Mesendoderm (in vitro differentiated cells): ENCODE measurements around the gene NRP2.

Experiments used
- DNase-seq: peaks from one replicate; pipeline ENCODE4 v3.0.0; 2013
- H2AK5ac ChIP-seq: 2 replicates; pipeline ENCODE4 v1.6.1; 2013; ENCODE audit warnings: low read length, inconsistent platforms
- H2BK120ac ChIP-seq: 2 replicates; pipeline ENCODE4 v1.6.1; 2013; ENCODE audit warnings: low read depth, mild to moderate bottlenecking, low read length, moderate library complexity, mixed read lengths
- H2BK15ac ChIP-seq: replicated peaks from 2 replicates; pipeline ENCODE4 v1.6.1; 2013; ENCODE audit warnings: low read depth, mild to moderate bottlenecking, moderate library complexity
- H2BK5ac ChIP-seq: 2 replicates; pipeline ENCODE4 v1.6.1; 2013; ENCODE audit warnings: low read length, inconsistent platforms
- H3K18ac ChIP-seq: 2 replicates; pipeline ENCODE4 v1.6.1; 2013; ENCODE audit warnings: mild to moderate bottlenecking, low read length, mixed read lengths
- H3K23ac ChIP-seq: one replicate; pipeline ENCODE4 v1.6.1; 2013; ENCODE audit warnings: low read length
- H3K27ac ChIP-seq: 2 replicates; pipeline ENCODE4 v1.5.1; 2013; ENCODE audit warnings: low read depth, mild to moderate bottlenecking, inconsistent platforms, low read length, moderate library complexity
- H3K27me3 ChIP-seq: 2 replicates; pipeline ENCODE4 v1.6.1; 2013; ENCODE audit warnings: low read length, control low read depth, mild to moderate bottlenecking, inconsistent platforms; ENCODE audit not compliant: insufficient read depth, poor library complexity
- H3K36me3 ChIP-seq: 2 replicates; pipeline ENCODE4 v1.6.1; 2013; ENCODE audit warnings: low read length, inconsistent platforms; ENCODE audit not compliant: control insufficient read depth, insufficient read depth
- H3K4ac ChIP-seq: one replicate; pipeline ENCODE4 v1.6.1; 2013; ENCODE audit warnings: low read depth, mild to moderate bottlenecking, low read length, moderate library complexity
- H3K4me1 ChIP-seq: 2 replicates; pipeline ENCODE4 v1.6.1; 2013; ENCODE audit warnings: low read depth, low read length, inconsistent platforms; ENCODE audit not compliant: control insufficient read depth
- H3K4me2 ChIP-seq: 2 replicates; pipeline ENCODE4 v1.6.1; 2013; ENCODE audit warnings: low read length
- H3K4me3 ChIP-seq: 2 replicates; pipeline ENCODE4 v1.5.1; 2013; ENCODE audit warnings: mild to moderate bottlenecking, low read length
- H3K56ac ChIP-seq: one replicate; pipeline ENCODE4 v1.6.1; 2013; ENCODE audit warnings: low read length
- H3K79me1 ChIP-seq: 2 replicates; pipeline ENCODE4 v1.6.1; 2013; ENCODE audit warnings: low read length, inconsistent platforms
- H3K79me2 ChIP-seq: 2 replicates; pipeline ENCODE4 v1.6.1; 2013; ENCODE audit warnings: mild to moderate bottlenecking, low read length; ENCODE audit not compliant: control insufficient read depth, insufficient read depth
- H3K9ac ChIP-seq: 2 replicates; pipeline ENCODE4 v1.6.1; 2013; ENCODE audit warnings: low read length, inconsistent platforms
- H4K5ac ChIP-seq: one replicate; pipeline ENCODE4 v1.6.1; 2013; ENCODE audit warnings: low read length
- H4K8ac ChIP-seq: one replicate; pipeline ENCODE4 v1.6.1; 2013; ENCODE audit warnings: low read depth, mild to moderate bottlenecking, control low read depth, low read length, moderate library complexity
- WGBS: extraction: QIAGEN DNeasy Blood & Tissue Kit; methylation state at CpG from one replicate; pipeline ENCODE4 v1.1.7; 2013; ENCODE audit warnings: low lambda C conversion rate, missing lambda C conversion rate; ENCODE audit not compliant: insufficient coverage; ENCODE audit errors: extremely low coverage; 5-methylcytosine and 5-hydroxymethylcytosine counted together

Gene NRP2

DNA sequence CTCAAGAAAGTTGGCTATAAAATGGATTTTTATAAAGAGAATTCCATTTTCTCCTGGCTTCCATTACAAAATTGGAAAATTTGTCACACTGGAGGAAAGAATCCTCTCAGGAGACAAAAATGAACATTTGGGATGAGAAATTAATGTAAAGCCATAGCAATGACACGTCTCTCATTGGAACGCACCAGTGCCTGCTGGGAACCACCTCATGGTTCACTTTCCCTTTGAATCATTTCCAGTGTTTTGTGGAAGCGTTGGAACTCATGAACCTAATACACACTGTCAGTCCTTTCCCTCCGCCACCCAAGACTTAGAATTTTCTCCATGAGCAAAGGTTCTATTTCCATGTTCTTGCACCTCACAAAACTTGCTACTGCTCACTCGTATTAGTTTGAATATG, 21.0 kb upstream of the NRP2 start:
- no peaks in the 10 kb centered on the region for H3K4me1 ChIP-seq
- H2BK120ac ChIP-seq: no peak overlapping the region
- H3K56ac ChIP-seq: no peak overlapping the region
- DNase-seq: no peak
- H3K79me1 ChIP-seq: no peaks in the 10 kb centered on the region
- WGBS: no CpG with 5 or more reads among the region's 5 CpGs
- H3K27ac ChIP-seq: no peak overlapping the region
- H3K18ac ChIP-seq: no peak overlapping the region
- no peak overlapping the region for H2BK5ac ChIP-seq
- H3K36me3 ChIP-seq: no peaks in the 10 kb centered on the region
- no peak overlapping the region for H4K5ac ChIP-seq
- H3K4me3 ChIP-seq: no peak overlapping the region
- H3K79me2 ChIP-seq: no peaks in the 10 kb centered on the region
- H3K9ac ChIP-seq: no peak overlapping the region
- no peak overlapping the region for H3K4me2 ChIP-seq
- H3K27me3 ChIP-seq: no peaks in the 10 kb centered on the region
- no peak overlapping the region for H4K8ac ChIP-seq
- H3K23ac ChIP-seq: no peak overlapping the region
- H3K4ac ChIP-seq: no peak overlapping the region
- H2BK15ac ChIP-seq: no peak overlapping the region
- H2AK5ac ChIP-seq: no peak overlapping the region

- H3K27me3 ChIP-seq: no peaks in the 10 kb centered on the region
- H3K4me1 ChIP-seq: no peaks in the 10 kb centered on the region
- H3K36me3 ChIP-seq: no peaks in the 10 kb centered on the region
- no peak overlapping the region for H2BK120ac ChIP-seq
- H3K4ac ChIP-seq: no peak overlapping the region
- H2BK15ac ChIP-seq: no peak overlapping the region
- no peaks in the 10 kb centered on the region for H3K79me1 ChIP-seq
- no CpG with 5 or more reads among the region's 3 CpGs for WGBS
- no peak overlapping the region for H3K4me3 ChIP-seq
- H3K79me2 ChIP-seq: no peaks in the 10 kb centered on the region
- H3K18ac ChIP-seq: no peak overlapping the region
- no peak overlapping the region for H4K5ac ChIP-seq
- no peak overlapping the region for H3K27ac ChIP-seq
- no peak overlapping the region for H3K23ac ChIP-seq
- no peak overlapping the region for H2AK5ac ChIP-seq
- no peak overlapping the region for H3K9ac ChIP-seq
- H3K4me2 ChIP-seq: no peak overlapping the region
- no peak overlapping the region for H2BK5ac ChIP-seq
- H3K56ac ChIP-seq: no peak overlapping the region
- no peak for DNase-seq
- no peak overlapping the region for H4K8ac ChIP-seq
These were observed 19.9 kb upstream of the NRP2 start for GRCh38 chr2:205662206-205662965.

DNA sequence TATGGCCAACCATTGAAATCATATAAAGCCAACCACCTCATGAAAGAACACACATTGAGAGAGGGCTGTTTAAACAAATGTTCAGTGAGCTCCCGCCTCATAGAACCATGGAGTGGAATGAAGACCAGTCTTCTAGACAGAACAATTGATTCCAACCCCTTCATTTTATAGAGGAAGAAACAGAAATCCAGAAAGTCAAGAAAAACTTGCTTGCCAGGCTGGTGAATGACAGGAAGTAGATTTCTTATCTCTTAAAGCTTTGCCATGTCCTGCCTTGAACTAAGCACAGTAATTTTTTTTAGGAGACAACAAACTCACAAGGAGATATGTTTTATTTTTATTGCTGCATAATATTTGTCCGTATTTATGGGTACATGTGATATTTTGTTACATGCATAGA, 16.5 kb upstream of the NRP2 start:
- Histone ChIP-seq H3K4me1 (peaks cover 1% of the 10 kb centered on the region), H3K79me1 (no peaks in the 10 kb centered on the region), H3K18ac (no peak overlapping the region), H2BK120ac (no peak overlapping the region), H4K8ac (no peak overlapping the region), H3K27ac (no peak overlapping the region), H3K9ac (no peak overlapping the region), H2BK15ac (no peak overlapping the region), H3K4me3 (no peak overlapping the region), H4K5ac (no peak overlapping the region), H3K4ac (no peak overlapping the region), H3K79me2 (no peaks in the 10 kb centered on the region), H3K36me3 (no peaks in the 10 kb centered on the region), H2AK5ac (no peak overlapping the region), H3K27me3 (no peaks in the 10 kb centered on the region), H3K23ac (no peak overlapping the region), H3K56ac (no peak overlapping the region), H2BK5ac (no peak overlapping the region), H3K4me2 (no peak overlapping the region)
- no CpG with 5 or more reads among the region's 2 CpGs for WGBS
- no peak for DNase-seq

DNA sequence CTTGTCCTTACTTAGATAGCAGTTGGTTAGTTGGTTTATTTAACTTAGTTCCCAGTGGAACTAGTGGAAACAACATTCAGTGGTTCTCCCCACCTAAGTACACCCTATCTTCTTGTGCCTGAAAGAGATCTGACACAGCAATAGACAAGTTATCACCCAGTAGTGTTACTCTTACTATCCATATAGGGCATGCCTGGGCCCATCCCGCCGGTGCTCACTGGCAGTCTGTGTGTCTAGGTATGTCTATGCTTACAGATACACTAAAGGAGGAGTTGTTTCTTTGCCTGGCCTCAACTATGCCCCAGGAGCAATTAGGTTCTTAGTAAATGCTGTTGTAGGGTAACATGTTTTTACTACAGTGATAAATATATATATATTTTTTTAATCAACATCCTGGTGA, 12.0 kb upstream of the NRP2 start:
- Histone ChIP-seq H4K5ac (no peak overlapping the region), H3K4me2 (no peak overlapping the region), H4K8ac (no peak overlapping the region), H3K18ac (peak overlapping the region; percentile 31), H3K23ac (no peak overlapping the region), H3K4me3 (no peak overlapping the region), H2AK5ac (no peak overlapping the region), H3K36me3 (no peaks in the 10 kb centered on the region), H3K4ac (no peak overlapping the region), H3K79me2 (no peaks in the 10 kb centered on the region), H3K9ac (no peak overlapping the region), H2BK5ac (no peak overlapping the region), H3K27me3 (no peaks in the 10 kb centered on the region), H3K56ac (no peak overlapping the region), H3K27ac (no peak overlapping the region), H2BK120ac (no peak overlapping the region), H2BK15ac (no peak overlapping the region), H3K79me1 (no peaks in the 10 kb centered on the region), H3K4me1 (peaks cover 2% of the 10 kb centered on the region)
- no peak for DNase-seq
- WGBS: no CpG with 5 or more reads among the region's 2 CpGs

- H4K8ac ChIP-seq: no peak overlapping the region
- H2BK15ac ChIP-seq: no peak overlapping the region
- H3K27ac ChIP-seq: no peak overlapping the region
- no peak overlapping the region for H3K4me3 ChIP-seq
- no peaks in the 10 kb centered on the region for H3K79me2 ChIP-seq
- no peak overlapping the region for H4K5ac ChIP-seq
- H2BK5ac ChIP-seq: no peak overlapping the region
- H3K18ac ChIP-seq: no peak overlapping the region
- no peaks in the 10 kb centered on the region for H3K36me3 ChIP-seq
- peak overlapping the region; percentile 31 for H3K4ac ChIP-seq
- H3K56ac ChIP-seq: no peak overlapping the region
- no peak overlapping the region for H2BK120ac ChIP-seq
- peaks cover 2% of the 10 kb centered on the region for H3K4me1 ChIP-seq
- no peaks in the 10 kb centered on the region for H3K79me1 ChIP-seq
- H2AK5ac ChIP-seq: no peak overlapping the region
- H3K9ac ChIP-seq: no peak overlapping the region
- no CpG with 5 or more reads among the region's 1 CpG for WGBS
- H3K4me2 ChIP-seq: no peak overlapping the region
- H3K27me3 ChIP-seq: no peaks in the 10 kb centered on the region
- peak; percentile 92 for DNase-seq
- H3K23ac ChIP-seq: no peak overlapping the region
These were observed 9.0 kb upstream of the NRP2 start for GRCh38 chr2:205673312-205673711.
